ENCODE data around the gene ACOX3.
"Not testable (repeated sequence)": the region's sequence is repeated elsewhere in the genome, so short reads cannot be mapped to it uniquely, and the experiment has no call there.

The ACOX3 gene

GRCh38 chr4:8440492-8441311, at the start of gene ACOX3, which contains the start of gene TRMT44:
ACOX3 (minus strand) TSS chr4:8440723; CDS start chr4:8416521, 24,202 bp downstream.
TRMT44 (plus strand) TSS chr4:8440777; CDS start chr4:8440823, 46 bp downstream.
- H3K27ac ChIP-seq: peak within 1 kb of the TSS; percentile 56 to 98 (median 90)

GRCh38 chr4:8488791-8489369, 48.4 kb upstream of the ACOX3 start:
- Histone ChIP-seq H3K27ac (no peak overlapping the region), H3K4me3 (no peak overlapping the region)

More at GRCh38 chr4:8440492-8441311, at the start of gene ACOX3, which contains the start of gene TRMT44:
- H3K4me3 ChIP-seq: peak within 1 kb of the TSS; percentile 68 to 100 (median 95)

GRCh38 chr4:8486643-8487042, 46.1 kb upstream of the ACOX3 start:
- H3K27ac ChIP-seq, H3K4me3 ChIP-seq: not testable (repeated sequence)

DNA sequence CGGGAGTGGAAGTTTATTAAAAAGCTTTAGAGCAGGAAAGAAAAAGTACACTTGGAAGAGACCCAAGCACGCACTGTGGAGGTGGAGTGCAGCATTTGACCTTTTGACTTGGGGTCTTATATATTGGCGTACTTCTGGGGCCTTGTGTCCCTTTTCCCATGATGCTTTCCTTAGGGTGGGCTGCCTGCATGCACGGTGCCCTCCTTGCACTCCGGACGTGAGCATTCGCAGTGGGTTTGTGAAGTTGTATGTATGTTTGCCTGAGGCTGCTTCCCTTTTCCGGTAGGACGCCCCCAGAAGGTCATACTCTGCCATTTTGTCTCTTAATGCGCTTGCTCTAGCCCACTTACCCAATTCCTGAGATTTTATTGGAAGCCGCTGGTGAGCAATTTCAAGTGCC, 39.7 kb upstream of the ACOX3 start:
- Histone ChIP-seq H3K4me3 (no peak overlapping the region), H3K27ac (no peak overlapping the region)

- no peak overlapping the region for H3K4me3 ChIP-seq
- no peak overlapping the region for H3K27ac ChIP-seq
Observed at GRCh38 chr4:8478801-8479744, 38.5 kb upstream of the ACOX3 start.

GRCh38 chr4:8478371-8478770, 37.8 kb upstream of the ACOX3 start:
- H3K4me3 ChIP-seq: no peak overlapping the region
- H3K27ac ChIP-seq: no peak overlapping the region

DNA sequence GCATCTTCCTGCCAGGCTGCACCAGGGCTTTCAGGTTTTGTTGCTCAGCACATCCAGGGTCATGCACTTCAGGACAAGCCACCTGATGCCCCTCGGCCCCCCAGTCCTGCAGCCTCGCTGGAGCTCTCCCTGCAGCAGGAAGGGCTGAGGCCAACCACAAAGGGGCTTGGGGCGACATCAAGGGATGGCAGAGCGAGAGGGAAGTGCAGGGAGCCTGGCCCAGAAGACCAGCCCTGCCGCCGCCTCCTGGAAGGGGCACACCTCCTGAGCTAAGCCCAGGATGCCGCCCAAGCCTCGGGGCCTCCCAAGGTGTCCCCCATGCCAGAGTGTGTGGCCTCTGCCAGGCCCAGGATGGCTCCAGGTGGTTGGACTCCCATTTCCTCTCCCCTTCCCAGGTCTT, 37.2 kb upstream of the ACOX3 start:
- no peak overlapping the region for H3K4me3 ChIP-seq
- H3K27ac ChIP-seq: no peak overlapping the region

- Histone ChIP-seq H3K27ac (no peak overlapping the region), H3K4me3 (no peak overlapping the region)
Observed at GRCh38 chr4:8477095-8477635, 36.6 kb upstream of the ACOX3 start.

GRCh38 chr4:8475751-8476575, 35.4 kb upstream of the ACOX3 start:
- Histone ChIP-seq H3K4me3 (no peak overlapping the region), H3K27ac (no peak overlapping the region)

- Histone ChIP-seq H3K4me3 (no peak overlapping the region), H3K27ac (no peak overlapping the region)
Observed at GRCh38 chr4:8474856-8475255, 34.3 kb upstream of the ACOX3 start.

DNA sequence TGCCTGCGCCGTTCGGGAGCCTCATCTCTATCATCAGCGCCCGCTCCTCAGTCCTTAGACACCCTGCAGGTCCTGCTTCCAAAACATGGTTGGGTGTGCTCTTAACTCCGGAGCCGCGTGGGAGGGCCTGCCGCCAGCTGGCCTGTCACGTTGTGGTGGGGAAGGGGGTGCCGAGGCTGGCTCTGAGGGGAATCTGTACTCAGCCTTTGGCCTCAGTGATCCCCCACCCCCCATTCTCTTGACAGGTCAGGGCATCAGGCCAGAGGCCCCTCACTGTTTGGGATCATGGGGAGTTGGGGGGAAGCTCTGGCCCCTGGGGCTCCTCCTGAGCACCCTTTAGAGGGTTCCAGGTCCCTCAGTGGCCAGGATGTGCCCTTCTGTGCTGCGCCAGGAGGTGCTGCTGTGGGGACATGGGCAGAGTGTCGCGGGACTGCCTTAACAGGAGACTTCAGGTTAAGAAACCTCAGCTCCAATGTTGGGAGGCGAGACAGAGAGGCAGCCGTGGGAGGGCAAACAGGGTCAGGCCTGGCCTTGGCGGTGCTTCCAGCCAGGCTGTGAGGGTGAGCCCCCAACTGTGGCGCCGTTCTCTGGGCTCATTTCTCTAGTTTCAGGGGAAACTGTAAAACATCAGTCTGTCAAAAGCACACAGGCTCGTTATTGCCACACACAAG, 33.5 kb upstream of the ACOX3 start:
- H3K4me3 ChIP-seq: no peak overlapping the region
- H3K27ac ChIP-seq: no peak overlapping the region

DNA sequence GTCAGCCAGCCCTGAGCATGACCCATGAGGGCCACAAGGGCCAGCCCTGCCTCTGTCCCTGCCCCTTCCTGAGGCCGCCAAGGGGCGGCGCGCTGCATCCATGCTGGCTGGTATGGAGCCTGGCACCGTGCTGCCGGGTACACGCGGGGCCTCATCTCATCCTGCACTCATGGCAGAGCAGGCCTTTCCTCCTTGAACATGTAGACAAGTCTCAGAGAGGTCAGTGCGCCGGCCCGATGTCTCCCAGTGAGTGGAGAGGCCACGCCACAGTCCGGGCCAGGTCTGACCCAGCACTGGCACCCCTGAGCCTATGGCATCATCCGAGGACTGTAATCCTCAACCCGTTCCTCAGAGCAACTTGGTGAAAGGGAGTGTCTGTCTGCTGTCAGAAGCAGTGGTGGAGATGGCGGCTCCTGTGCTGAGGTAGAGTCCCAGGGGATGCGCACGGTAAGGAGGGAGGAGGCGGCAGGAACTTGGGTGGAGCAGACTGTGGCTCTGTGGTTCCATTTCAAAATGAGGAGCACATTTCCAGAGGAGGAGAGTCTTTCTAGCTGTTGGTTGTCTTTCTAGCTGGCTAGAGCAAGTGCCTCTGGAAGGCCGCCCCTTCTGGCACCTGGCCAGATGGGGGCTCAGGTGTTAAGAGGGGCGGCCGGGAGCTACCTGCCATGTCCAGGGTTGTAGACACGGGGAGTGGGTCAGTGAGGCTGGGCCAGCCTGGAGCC, 32.8 kb upstream of the ACOX3 start:
- peak overlapping the region in 2 of 21 experiments; percentile 50 to 76 for H3K27ac ChIP-seq
- H3K4me3 ChIP-seq: no peak overlapping the region

DNA sequence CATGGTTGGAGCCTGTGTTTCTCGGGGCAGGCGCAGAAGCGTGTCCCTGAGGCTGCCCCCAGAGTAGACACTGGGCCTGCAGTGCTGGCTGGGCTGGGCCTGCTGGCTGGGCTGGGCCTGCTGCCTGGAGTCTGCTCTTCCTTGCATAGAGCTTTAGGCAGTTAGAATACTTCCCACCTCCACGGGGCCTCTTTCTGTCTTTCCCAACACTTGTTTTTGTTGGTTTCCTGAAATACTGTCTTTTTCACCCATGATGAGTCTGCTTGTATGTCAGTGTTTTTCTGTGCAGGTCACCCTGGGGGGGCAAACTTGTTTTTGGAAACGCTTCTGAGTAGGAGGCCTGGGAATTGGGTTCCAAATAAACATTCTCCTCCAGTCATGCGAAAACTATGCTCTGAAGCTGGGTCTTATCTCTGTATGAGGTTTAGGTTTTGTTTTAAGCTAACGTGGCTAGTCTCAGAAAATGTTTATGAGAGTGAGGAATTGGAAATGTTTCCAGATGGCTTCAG, 32.2 kb upstream of the ACOX3 start:
- H3K27ac ChIP-seq: peak overlapping the region in 4 of 21 experiments; percentile 37 to 76 (median 47)
- H3K4me3 ChIP-seq: no peak overlapping the region

DNA sequence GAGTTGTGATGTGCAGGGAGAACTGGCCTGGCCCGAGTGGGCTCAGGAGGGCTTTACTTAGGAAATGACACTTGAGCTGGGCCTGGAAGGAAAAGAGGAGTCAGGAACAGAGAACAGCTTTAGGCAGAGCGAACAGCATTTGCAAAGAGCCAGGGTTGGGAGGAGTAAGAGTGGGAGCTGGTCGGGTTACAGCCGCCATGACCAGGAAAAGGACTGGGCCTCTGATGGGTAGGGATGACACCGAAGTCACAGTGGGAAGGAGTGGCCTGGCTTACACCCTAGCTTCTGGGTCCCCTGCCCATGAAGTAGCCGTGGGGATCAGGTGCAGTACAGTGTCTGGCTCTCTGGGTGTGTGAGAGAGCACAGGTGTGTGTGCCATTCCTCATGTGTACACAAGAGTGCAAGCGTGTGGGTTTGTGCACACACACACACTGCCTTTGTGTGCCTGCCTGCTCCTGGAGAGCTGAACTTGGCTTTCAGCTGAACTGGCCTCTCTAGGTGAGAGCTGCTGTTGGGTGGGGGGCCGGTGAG, 31.7 kb upstream of the ACOX3 start:
- Histone ChIP-seq H3K27ac (peak overlapping the region in 4 of 21 experiments; percentile 37 to 76 (median 47)), H3K4me3 (no peak overlapping the region)

- no peak overlapping the region for H3K4me3 ChIP-seq
- peak overlapping the region in 1 of 21 experiments; percentile 76 for H3K27ac ChIP-seq
Observed at GRCh38 chr4:8471211-8471875, 30.8 kb upstream of the ACOX3 start.

- Histone ChIP-seq H3K27ac (no peak overlapping the region), H3K4me3 (no peak overlapping the region)
Observed at GRCh38 chr4:8470451-8471024, 30.0 kb upstream of the ACOX3 start.
